HG03571 (cell line): Measurements from ENCODE around the gene RFX1.
"Not testable (repeated sequence)": the region's sequence is repeated elsewhere in the genome, so short reads cannot be mapped to it uniquely, and the experiment has no call there.

Experiments used
- ATAC-seq: cut with Tn5 transposase; IDR thresholded peaks from one replicate; pipeline ENCODE4 v1.9.1; 2021; ENCODE audit not compliant: unreplicated experiment

RFX1 gene

DNA sequence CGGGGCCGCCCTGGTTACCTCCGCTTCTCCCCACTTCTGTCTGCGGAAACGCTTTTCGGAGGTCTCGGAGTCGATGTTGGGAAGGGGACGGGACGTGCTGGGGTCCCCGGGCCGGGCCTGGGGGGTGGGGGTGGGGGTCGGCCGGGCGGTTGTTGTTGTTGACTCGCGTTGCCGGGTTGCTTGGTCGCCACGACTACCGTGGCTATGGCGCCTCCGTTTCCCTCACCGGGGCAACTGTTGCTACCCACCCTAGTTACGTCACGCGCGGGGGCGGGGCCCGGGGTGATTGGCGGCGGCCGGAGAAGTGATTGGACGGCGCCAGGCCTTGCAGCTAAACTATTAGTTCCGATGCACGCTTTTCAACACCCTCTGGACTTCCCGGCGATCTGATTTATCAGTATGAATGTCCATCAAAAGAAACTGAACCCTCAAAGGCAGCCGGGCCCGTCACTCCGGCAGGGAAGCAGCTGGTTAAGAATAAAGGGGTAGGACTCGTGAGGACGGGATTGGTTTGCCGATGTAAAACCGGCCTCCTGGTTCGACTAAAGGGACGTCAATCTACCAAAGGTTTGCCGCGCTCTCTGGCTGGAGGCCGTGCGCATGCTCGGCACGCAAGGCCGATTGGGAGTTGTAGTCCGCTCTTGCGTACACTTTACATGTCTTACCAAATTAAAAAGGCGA lies at the start of gene RFX1:
TSS of gene RFX1 (minus strand) at position 236 of the 681 bp plus-strand sequence. CDS start 12,477 bp downstream, outside the sequence.
- ATAC-seq = peak; percentile 66

DNA sequence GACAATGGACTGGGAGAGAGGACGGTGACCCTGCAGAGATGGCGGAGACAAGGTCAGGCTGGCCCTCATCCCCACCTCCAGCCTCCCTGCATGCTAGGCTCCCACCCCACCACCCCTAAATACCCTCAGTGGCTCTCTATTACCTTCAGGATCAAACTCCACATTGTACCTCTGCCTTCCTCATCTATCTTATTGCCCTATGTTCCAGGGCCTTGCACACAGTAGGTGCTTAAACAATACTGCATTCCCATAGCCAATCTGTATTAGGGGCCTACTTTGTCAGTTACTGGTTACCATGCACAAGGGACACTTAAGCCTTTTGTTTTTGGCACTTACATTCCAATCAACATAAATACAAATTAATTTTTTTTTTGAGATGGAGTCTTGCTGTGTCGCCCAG lies 49.3 kb upstream of the RFX1 start:
- ATAC-seq = no peak

- ATAC-seq = no peak
These were observed 48.6 kb upstream of the RFX1 start for GRCh38 chr19:14054721-14055120.

- no peak for ATAC-seq
These were observed 48.0 kb upstream of the RFX1 start for GRCh38 chr19:14054099-14054498.

- no peak for ATAC-seq
These were observed 47.4 kb upstream of the RFX1 start for GRCh38 chr19:14053500-14053899.

GRCh38 chr19:14053032-14053431 lies 46.9 kb upstream of the RFX1 start:
- ATAC-seq = no peak

GRCh38 chr19:14052470-14052869 lies 46.4 kb upstream of the RFX1 start:
- no peak for ATAC-seq

DNA sequence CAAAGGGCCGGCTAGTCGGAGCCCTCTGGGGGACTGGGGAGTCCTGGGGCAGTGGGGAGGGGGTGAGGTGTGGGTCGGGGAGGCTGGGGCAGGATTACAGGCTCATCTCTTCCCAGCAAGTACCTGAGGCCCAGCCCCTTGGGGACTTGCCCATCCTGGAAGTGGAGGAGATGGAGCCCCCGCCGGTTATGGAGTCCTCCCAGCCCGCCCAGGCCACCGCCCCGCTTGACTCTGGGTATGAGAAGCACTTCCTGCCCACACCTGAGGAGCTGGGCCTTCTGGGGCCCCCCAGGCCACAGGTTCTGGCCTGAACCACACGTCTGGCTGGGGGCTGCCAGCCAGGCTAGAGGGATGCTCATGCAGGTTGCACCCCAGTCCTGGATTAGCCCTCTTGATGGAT lies 45.9 kb upstream of the RFX1 start:
- no peak for ATAC-seq

DNA sequence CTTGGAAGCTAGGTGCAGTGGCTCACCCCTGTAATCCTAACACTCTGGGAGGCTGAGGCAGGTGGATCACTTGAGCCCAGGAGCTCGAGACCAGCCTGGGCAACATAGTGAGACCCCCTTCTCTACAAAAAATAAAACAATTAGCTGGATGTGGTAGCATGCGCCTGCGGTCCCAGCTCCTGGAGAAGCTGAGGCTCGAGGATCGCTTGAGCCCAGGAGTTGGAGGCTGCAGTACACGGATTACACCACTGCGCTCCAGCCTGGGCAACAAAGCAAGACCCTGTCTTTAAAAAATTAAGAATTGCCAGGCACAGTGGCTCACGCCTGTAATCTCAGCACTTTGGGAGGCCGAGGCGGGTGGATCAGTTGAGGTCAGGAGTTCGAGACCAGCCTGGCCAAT lies 44.8 kb upstream of the RFX1 start:
- not testable (repeated sequence) for ATAC-seq

GRCh38 chr19:14050512-14050911 lies 44.4 kb upstream of the RFX1 start:
- no peak for ATAC-seq

GRCh38 chr19:14048443-14049153 lies 42.5 kb upstream of the RFX1 start:
- no peak for ATAC-seq

DNA sequence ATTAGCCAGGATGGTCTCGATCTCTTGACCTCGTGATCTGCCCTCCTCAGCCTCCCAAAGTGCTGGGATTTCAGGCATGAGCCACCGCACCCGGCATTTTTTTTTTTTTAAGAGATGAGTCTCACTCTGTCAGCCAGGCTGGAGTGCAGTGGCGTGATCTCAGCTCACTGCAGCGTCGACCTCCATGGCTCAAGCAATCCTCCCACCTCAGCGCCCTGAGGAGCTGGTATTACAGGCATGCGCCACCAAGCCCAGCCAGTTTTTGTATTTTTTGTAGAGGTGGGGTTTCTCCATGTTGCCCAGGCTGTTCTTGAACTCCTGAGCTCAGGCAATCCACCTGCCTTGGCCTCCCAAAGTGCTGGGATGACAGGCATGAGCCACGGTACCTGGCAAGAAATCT lies 41.7 kb upstream of the RFX1 start:
- not testable (repeated sequence) for ATAC-seq

DNA sequence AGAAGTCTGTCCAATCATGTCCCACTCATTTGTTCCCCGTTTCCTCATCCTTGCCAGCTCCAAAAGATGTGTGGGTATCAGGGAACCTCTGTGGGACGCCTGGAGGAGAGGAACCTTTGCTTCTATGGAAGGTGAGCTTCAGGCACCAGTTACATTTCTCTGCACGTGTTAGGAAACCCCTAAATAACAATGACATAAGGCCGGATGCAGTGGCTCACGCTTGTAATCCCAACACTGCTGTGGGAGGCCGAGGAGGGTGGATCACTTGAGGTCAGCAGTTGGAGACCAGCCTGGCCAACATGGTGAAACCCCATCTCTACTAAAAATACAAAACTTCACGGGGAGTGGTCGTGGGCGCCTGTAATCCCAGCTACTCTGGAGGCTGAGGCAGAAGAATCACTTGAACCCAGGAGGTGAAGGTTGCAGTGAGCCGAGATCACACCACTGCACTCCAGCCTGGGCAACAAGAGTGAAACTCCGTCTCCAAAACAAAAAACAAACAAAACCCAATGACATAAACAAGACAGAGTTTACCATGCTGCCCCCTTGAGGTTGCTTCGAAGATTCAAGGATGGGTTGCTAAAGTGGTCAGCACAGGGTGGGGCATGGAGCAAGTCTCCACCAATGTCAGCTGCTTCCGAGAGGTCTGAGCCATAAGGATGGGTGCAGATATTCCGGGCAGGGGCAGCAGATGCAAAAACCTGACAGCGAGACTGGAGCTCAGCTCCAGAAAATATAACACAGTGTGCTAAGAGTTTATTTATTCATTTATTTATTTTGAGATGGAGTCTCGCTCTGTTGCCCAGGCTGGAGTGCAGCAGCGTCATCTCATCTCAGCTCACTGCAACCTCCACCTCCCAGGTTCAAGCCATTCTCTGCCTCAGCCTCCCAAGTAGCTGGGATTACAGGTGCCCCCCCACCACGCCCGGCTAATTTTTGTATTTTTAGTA lies 36.8 kb upstream of the RFX1 start:
- peak; percentile 59 for ATAC-seq

GRCh38 chr19:14039181-14039580 lies 33.1 kb upstream of the RFX1 start:
- ATAC-seq = no peak

- ATAC-seq = no peak
These were observed 29.6 kb upstream of the RFX1 start for GRCh38 chr19:14035706-14036105.

- ATAC-seq = not testable (repeated sequence)
These were observed 29.0 kb upstream of the RFX1 start for GRCh38 chr19:14035159-14035558.

- no peak for ATAC-seq
These were observed 27.8 kb upstream of the RFX1 start for GRCh38 chr19:14033946-14034345.

GRCh38 chr19:14031719-14032480 lies 25.8 kb upstream of the RFX1 start, which contains the start of gene IL27RA:
Gene IL27RA, plus strand, starts transcription at chr19:14031762. Its CDS starts 111 bp downstream, at chr19:14031873.
- peak; percentile 52 for ATAC-seq

GRCh38 chr19:14030997-14031718 lies 25.0 kb upstream of the RFX1 start:
- no peak for ATAC-seq

GRCh38 chr19:14028901-14029300 lies 22.8 kb upstream of the RFX1 start:
- no peak for ATAC-seq
